Urinary bladder (tissue), 4 donors: ENCODE data around the gene DYNLT1. TPM values are rescaled to one million over a fixed set of nuclear protein-coding genes. Genes with fewer than 3 reads are reported as not detected.
"Not testable (repeated sequence)": the region's sequence is repeated elsewhere in the genome, so short reads cannot be mapped to it uniquely, and the experiment has no call there.

Experiments
- DNase-seq: peaks from one replicate; pipeline ENCODE4 v3.0.0-alpha.2; 2015; ENCODE audit errors: extremely low spot score
- H3K27ac ChIP-seq: one replicate; pipeline ENCODE4 v1.5.1; 2013; ENCODE audit warnings: low read depth, mild to moderate bottlenecking, moderate library complexity
- H3K36me3 ChIP-seq: one replicate; pipeline ENCODE4 v1.6.1; 2013; ENCODE audit warnings: mild to moderate bottlenecking, moderate library complexity; ENCODE audit not compliant: insufficient read depth
- H3K4me1 ChIP-seq: one replicate; pipeline ENCODE4 v1.6.1; 2013; ENCODE audit warnings: mild to moderate bottlenecking, moderate library complexity; ENCODE audit not compliant: insufficient read depth
- H3K4me3 ChIP-seq: one replicate; pipeline ENCODE4 v1.5.1; 2013; ENCODE audit warnings: low read depth, low read length
- WGBS: extraction: QIAGEN DNeasy Blood & Tissue Kit; methylation state at CpG from one replicate; pipeline ENCODE4 v1.1.7; 2013; 5-methylcytosine and 5-hydroxymethylcytosine counted together
- polyA plus RNA-seq: library from polyadenylated mRNA; stranded (reverse); fragments of 200-250 nt; gene quantifications from one replicate; pipeline ENCODE4 v1.2.3, GENCODE V29; 2013
- total RNA-seq: library from RNA; depleted of rRNA; stranded (reverse); fragments of >200 nt; gene quantifications from one replicate; pipeline ENCODE4 v1.2.3, GENCODE V29; 2014
- donor health status: healthy with polysubstance abuse.
- donor health status: healthy.

The DYNLT1 gene
- total and polyA plus RNA-seq, 2 donors: 64.8 to 193 TPM

GRCh38 chr6:158642097-158642601 lies 2.4 kb downstream of the DYNLT1 start:
- WGBS: 39% methylated on average over 8 of the region's 8 CpGs
- Histone ChIP-seq H3K36me3 (no peaks in the 10 kb centered on the region), H3K4me3 (no peak overlapping the region), H3K27ac (no peak overlapping the region), H3K4me1 (no peaks in the 10 kb centered on the region)
- no peak for DNase-seq

GRCh38 chr6:158640519-158640918 lies 4.0 kb downstream of the DYNLT1 start:
- DNase-seq: no peak
- H3K4me3 ChIP-seq: no peak overlapping the region
- H3K36me3 ChIP-seq: no peaks in the 10 kb centered on the region
- no peaks in the 10 kb centered on the region for H3K4me1 ChIP-seq
- WGBS: 79% methylated on average over 2 of the region's 2 CpGs
- H3K27ac ChIP-seq: no peak overlapping the region

GRCh38 chr6:158639056-158639455 lies 5.5 kb downstream of the DYNLT1 start:
- DNase-seq: no peak
- H3K4me3 ChIP-seq: no peak overlapping the region
- H3K4me1 ChIP-seq: no peaks in the 10 kb centered on the region
- WGBS: 87% methylated on average over 5 of the region's 5 CpGs
- H3K36me3 ChIP-seq: no peaks in the 10 kb centered on the region
- H3K27ac ChIP-seq: no peak overlapping the region

- no peak overlapping the region for H3K27ac ChIP-seq
- no peaks in the 10 kb centered on the region for H3K36me3 ChIP-seq
- no peaks in the 10 kb centered on the region for H3K4me1 ChIP-seq
- DNase-seq: no peak
- WGBS: 73% methylated on average over 3 of the region's 3 CpGs
- no peak overlapping the region for H3K4me3 ChIP-seq
These were observed 6.2 kb downstream of the DYNLT1 start for GRCh38 chr6:158638324-158638854.

- H3K4me1 ChIP-seq: no peaks in the 10 kb centered on the region
- no peak overlapping the region for H3K4me3 ChIP-seq
- 92% methylated on average over 8 of the region's 8 CpGs for WGBS
- H3K36me3 ChIP-seq: peaks cover 2% of the 10 kb centered on the region
- no peak for DNase-seq
- H3K27ac ChIP-seq: no peak overlapping the region
These were observed 7.8 kb downstream of the DYNLT1 start for GRCh38 chr6:158636778-158637177.

GRCh38 chr6:158635427-158636073 lies 9.0 kb downstream of the DYNLT1 start:
- 81% methylated on average over 7 of the region's 7 CpGs for WGBS
- no peak overlapping the region for H3K27ac ChIP-seq

GRCh38 chr6:158634695-158635426 lies 9.7 kb downstream of the DYNLT1 start:
- no peak for DNase-seq
- 61% methylated on average over 6 of the region's 6 CpGs for WGBS
- Histone ChIP-seq H3K36me3 (peaks cover 2% of the 10 kb centered on the region), H3K4me3 (no peak overlapping the region), H3K4me1 (no peaks in the 10 kb centered on the region), H3K27ac (no peak overlapping the region)

More at GRCh38 chr6:158635427-158636073, 9.0 kb downstream of the DYNLT1 start:
- no peak for DNase-seq
- H3K36me3 ChIP-seq: peaks cover 2% of the 10 kb centered on the region
- no peak overlapping the region for H3K4me3 ChIP-seq
- no peaks in the 10 kb centered on the region for H3K4me1 ChIP-seq

- 95% methylated on average over 11 of the region's 11 CpGs for WGBS
- H3K4me1 ChIP-seq: no peaks in the 10 kb centered on the region
- DNase-seq: no peak
- no peak overlapping the region for H3K4me3 ChIP-seq
- peaks cover 2% of the 10 kb centered on the region for H3K36me3 ChIP-seq
- no peak overlapping the region for H3K27ac ChIP-seq
These were observed 11.4 kb downstream of the DYNLT1 start for GRCh38 chr6:158633127-158633526.

GRCh38 chr6:158632538-158633119 lies 11.9 kb downstream of the DYNLT1 start:
- H3K4me1 ChIP-seq, DNase-seq, H3K4me3 ChIP-seq, H3K36me3 ChIP-seq: not testable (repeated sequence)
- WGBS: 95% methylated on average over 3 of the region's 3 CpGs
- peak overlapping the region; percentile 74 for H3K27ac ChIP-seq

- DNase-seq: no peak
- peaks cover 2% of the 10 kb centered on the region for H3K36me3 ChIP-seq
These were observed 12.6 kb downstream of the DYNLT1 start for GRCh38 chr6:158631678-158632537.

GRCh38 chr6:158630938-158631616 lies 13.5 kb downstream of the DYNLT1 start:
- H3K4me3 ChIP-seq: no peak overlapping the region
- H3K36me3 ChIP-seq: peaks cover 2% of the 10 kb centered on the region
- no peak for DNase-seq

More at GRCh38 chr6:158631678-158632537, 12.6 kb downstream of the DYNLT1 start:
- H3K4me1 ChIP-seq: no peaks in the 10 kb centered on the region
- no peak overlapping the region for H3K4me3 ChIP-seq
- 32% methylated on average over 19 of the region's 19 CpGs for WGBS
- H3K27ac ChIP-seq: peak overlapping the region; percentile 84

GRCh38 chr6:158629367-158630221 lies 14.9 kb downstream of the DYNLT1 start:
- 86% methylated on average over 20 of the region's 20 CpGs for whole genome bisulfite sequencing
- Histone ChIP-seq H3K27ac (no peak overlapping the region), H3K4me3 (no peak overlapping the region), H3K4me1 (no peaks in the 10 kb centered on the region), H3K36me3 (peaks cover 2% of the 10 kb centered on the region)
- DNase-seq: no peak

More at GRCh38 chr6:158630938-158631616, 13.5 kb downstream of the DYNLT1 start:
- WGBS: 59% methylated on average over 19 of the region's 19 CpGs
- Histone ChIP-seq H3K27ac (peak overlapping the region; percentile 84), H3K4me1 (no peaks in the 10 kb centered on the region)
